ENCODE data around the gene CENPP. TPM values are rescaled to one million over a fixed set of nuclear protein-coding genes. Genes with fewer than 3 reads are reported as not detected.

CENPP gene
- total RNA-seq, 4 donors from 2014 or later, result 14.1 to 39.5 (median 19.2) TPM

DNA sequence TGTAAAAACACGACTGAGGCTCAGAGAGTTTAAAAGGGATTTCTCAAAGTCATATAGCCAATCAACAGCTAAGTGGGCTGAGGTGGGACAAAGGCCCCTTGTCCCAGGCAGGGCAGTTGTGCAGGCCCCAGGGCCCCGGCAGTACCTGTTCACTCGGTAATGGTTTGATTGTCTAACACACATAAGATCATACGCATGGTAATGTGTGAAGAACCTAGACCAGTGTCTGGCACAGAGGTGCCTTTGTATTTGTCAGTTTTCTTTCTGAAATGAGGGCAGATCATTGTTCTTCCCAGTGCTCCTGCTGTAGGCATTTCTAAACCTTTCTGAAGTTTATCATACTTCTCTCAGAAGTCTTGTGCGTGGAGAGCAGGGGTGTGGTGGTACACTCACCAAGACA is 277.3 kb downstream of the CENPP start:
- no peaks in the 10 kb centered on the region for H3K27me3 ChIP-seq
- peaks cover 67% of the 10 kb centered on the region for H3K4me1 ChIP-seq
- no peak for TF ChIP-seq EP300 (IDR thresholded peaks at IDR 0.05)
- no peak for TF ChIP-seq POLR2AphosphoS5 (IDR thresholded peaks at IDR 0.05)
- TF ChIP-seq CTCF (IDR thresholded peaks at IDR 0.05), result no peak
- TF ChIP-seq POLR2A (IDR thresholded peaks at IDR 0.05), result no peak
- no peak for DNase-seq (ENCODE audit: low spot score in 2 of 2)
- H3K36me3 ChIP-seq, result no peaks in the 10 kb centered on the region
- peak overlapping the region; percentile 90 for H3K27ac ChIP-seq
- WGBS, result 49% methylated on average over 5 of the region's 5 CpGs
- no peak overlapping the region for H3K4me3 ChIP-seq
- no peaks in the 10 kb centered on the region for H3K9me3 ChIP-seq

GRCh38 chr9:92603990-92604389 is 278.2 kb downstream of the CENPP start:
- no peak for DNase-seq (ENCODE audit: low spot score in 2 of 2)
- no peak overlapping the region for H3K4me3 ChIP-seq
- peak overlapping the region; percentile 90 for H3K27ac ChIP-seq
- no peaks in the 10 kb centered on the region for H3K9me3 ChIP-seq
- TF ChIP-seq POLR2AphosphoS5 (IDR thresholded peaks at IDR 0.05) (no peak), CTCF (IDR thresholded peaks at IDR 0.05) (no peak), POLR2A (IDR thresholded peaks at IDR 0.05) (no peak), EP300 (IDR thresholded peaks at IDR 0.05) (no peak)
- 64% methylated on average over 5 of the region's 5 CpGs for WGBS
- no peaks in the 10 kb centered on the region for H3K27me3 ChIP-seq
- peaks cover 67% of the 10 kb centered on the region for H3K4me1 ChIP-seq
- H3K36me3 ChIP-seq, result no peaks in the 10 kb centered on the region

DNA sequence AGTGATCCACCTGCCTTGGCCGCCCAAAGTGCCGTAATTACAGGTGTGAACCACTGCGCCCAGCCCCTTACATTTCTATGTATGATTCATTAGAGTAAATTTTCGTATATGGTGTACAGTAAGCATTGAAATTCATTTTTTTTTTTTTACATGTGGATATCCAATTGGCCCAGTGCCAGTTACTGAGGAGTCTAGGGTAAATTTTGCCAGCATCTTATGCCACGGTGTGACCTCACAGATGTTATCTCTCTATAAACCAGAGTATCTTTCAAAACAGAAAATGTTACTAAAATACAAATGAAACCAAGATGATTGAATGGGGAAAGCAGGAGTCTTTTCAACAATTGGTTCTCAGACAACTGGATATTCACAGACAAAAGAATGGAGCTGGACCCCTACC is 279.5 kb downstream of the CENPP start:
- Histone ChIP-seq H3K4me3 (no peak overlapping the region), H3K27ac (no peak overlapping the region), H3K27me3 (no peaks in the 10 kb centered on the region), H3K4me1 (peaks cover 64% of the 10 kb centered on the region), H3K9me3 (no peaks in the 10 kb centered on the region), H3K36me3 (no peaks in the 10 kb centered on the region)
- no peak for DNase-seq (ENCODE audit: low spot score in 2 of 2)
- WGBS, result 59% methylated on average over 5 of the region's 5 CpGs
- TF ChIP-seq POLR2A (IDR thresholded peaks at IDR 0.05), result no peak
- no peak for TF ChIP-seq POLR2AphosphoS5 (IDR thresholded peaks at IDR 0.05)
- no peak for TF ChIP-seq CTCF (IDR thresholded peaks at IDR 0.05)
- no peak for TF ChIP-seq EP300 (IDR thresholded peaks at IDR 0.05)

- Histone ChIP-seq H3K27me3 (no peaks in the 10 kb centered on the region), H3K9me3 (no peaks in the 10 kb centered on the region), H3K36me3 (peaks cover 5% of the 10 kb centered on the region), H3K4me1 (peaks cover 55% of the 10 kb centered on the region), H3K4me3 (no peak overlapping the region), H3K27ac (peak overlapping the region; percentile 35)
- 8% methylated on average over 2 of the region's 2 CpGs for WGBS
- no peak for TF ChIP-seq CTCF (IDR thresholded peaks at IDR 0.05)
- TF ChIP-seq EP300 (IDR thresholded peaks at IDR 0.05), result no peak
- no peak for TF ChIP-seq POLR2AphosphoS5 (IDR thresholded peaks at IDR 0.05)
- no peak for TF ChIP-seq POLR2A (IDR thresholded peaks at IDR 0.05)
- DNase-seq (ENCODE audit: low spot score in 2 of 2), result no peak
These were observed 281.3 kb downstream of the CENPP start for GRCh38 chr9:92607088-92607487.

DNA sequence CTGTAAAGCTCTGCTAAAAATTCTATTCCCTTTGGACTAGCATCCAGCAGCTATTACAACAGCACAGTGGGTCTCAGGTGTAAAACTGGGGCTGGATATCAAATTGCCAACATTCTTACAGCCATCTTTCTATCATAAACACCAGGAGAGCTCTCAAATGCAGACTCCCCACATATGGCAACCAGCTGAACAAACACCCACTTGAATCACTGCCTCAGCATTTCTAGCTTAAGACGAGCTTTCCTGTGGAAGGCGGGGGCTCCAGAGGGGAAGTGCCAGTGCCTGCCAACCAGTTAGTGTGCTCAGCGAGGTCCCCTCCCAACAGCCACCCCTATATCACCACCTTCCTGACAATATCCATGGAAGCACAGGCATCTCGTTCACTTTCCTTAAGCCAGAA is 282.0 kb downstream of the CENPP start:
- Histone ChIP-seq H3K4me3 (no peak overlapping the region), H3K9me3 (no peaks in the 10 kb centered on the region), H3K4me1 (peaks cover 56% of the 10 kb centered on the region), H3K27ac (peak overlapping the region; percentile 35), H3K36me3 (peaks cover 7% of the 10 kb centered on the region), H3K27me3 (no peaks in the 10 kb centered on the region)
- 28% methylated on average over 4 of the region's 4 CpGs for WGBS
- TF ChIP-seq CTCF (IDR thresholded peaks at IDR 0.05) (no peak), POLR2AphosphoS5 (IDR thresholded peaks at IDR 0.05) (no peak), POLR2A (IDR thresholded peaks at IDR 0.05) (no peak), EP300 (IDR thresholded peaks at IDR 0.05) (no peak)
- no peak for DNase-seq (ENCODE audit: low spot score in 2 of 2)

Measured in suprapubic skin (tissue), 4 donors.